Stimulated activated CD4-positive, alpha-beta T cell treated with anti-CD3 and anti-CD28 coated beads, Interleukin-15, amount 100 ng/mL, for 1 hour (primary cell): ENCODE results near the gene FGF12.

Source experiments
- DNase-seq, 2 donors: peaks; one replicate each; pipeline ENCODE4 v3.0.0-alpha.2; 2020; ENCODE audit warnings: low read depth in 1 of 2, low spot score in 1 of 2

Gene FGF12

DNA sequence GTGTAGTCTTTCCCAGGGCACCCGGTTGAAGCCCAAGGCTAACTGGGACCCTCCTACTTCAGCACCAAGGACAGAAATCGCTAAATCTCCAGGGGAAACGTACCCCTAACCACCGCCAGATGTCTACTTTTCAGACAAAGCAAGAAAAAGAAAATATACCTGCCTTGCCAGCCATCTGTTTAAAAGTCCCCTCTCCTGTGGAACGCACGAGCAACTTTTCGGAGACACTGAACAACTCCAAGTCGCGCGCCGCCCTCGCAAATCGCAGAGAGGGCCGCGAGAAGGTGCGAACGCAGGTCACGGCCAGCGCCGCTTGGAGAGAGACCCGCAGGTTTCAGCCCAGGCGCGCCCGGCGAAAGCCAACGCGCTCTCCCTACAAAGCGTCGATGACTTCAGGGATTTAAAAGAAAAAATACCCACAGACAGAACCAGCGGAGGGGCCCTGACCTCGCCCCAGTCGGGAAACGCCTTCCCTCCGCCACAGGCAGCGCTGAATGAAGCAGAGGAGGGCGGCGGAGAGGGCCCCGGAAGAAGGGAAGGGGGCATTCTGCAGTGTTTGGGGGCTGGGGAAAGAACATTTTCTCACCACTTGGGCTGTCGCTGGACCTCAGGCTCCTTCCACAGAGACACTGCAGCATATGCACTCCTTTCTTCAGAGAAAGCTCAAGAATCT lies 213.1 kb downstream of the FGF12 start:
- no peak for DNase-seq

DNA sequence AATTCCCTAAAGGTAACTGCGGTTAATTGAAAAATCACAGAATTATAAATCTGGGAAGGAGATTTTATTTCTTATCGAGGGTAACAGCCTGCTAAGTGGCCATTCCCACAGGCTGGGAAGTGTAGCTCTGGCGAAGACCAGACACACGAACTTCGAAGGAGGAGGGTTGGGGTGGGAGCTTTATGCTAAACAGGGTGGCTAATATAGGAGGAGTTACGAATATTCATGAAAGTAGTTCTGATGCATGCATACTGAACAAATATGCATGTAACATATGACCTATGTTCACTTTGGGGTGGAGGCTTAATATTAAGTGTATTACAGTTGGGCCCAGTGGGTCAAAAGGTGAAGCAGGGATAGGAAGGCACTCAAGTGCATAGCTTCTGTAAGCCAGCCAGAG lies 221.6 kb downstream of the FGF12 start:
- no peak for DNase-seq

GRCh38 chr3:192501401-192501800 lies 225.9 kb downstream of the FGF12 start:
- DNase-seq, result no peak

GRCh38 chr3:192496905-192497587 lies 230.3 kb downstream of the FGF12 start:
- DNase-seq, result no peak

DNA sequence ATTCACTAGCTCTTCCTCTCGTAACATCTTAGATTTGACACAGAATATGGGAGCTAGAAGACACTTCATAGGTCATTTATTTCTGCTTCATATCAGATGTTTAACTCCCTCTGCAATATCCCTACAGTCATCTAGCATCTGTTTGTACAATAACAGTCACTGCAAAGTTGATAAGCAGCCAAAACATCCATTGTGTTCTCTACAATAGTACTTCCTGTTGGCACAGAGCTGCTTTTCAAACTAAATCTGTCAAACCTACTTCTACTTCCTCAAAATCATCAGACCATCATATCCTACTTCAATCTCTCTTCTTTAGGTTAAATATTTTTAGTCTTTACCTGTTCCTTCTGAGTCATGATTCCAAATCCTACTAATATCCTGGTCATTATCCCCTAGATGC lies 233.2 kb downstream of the FGF12 start:
- DNase-seq, result no peak

DNA sequence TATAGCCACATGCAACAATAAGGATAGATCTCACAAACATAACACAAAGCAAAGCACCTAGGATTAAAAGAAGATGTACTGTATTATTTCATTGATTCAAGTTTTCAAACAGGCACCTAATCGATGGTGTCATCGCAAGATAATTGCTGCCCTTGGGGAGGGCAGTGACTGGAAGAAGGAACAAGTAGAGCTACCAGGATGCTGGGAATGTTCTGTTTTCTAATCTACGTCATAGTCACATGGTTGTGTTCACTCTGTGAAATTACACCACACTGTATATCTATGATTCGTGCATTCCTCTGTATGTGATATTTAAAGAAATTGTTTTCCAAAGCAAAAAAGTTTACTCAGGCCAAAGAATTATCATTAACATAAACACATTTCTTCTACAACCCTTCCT lies 236.6 kb downstream of the FGF12 start:
- no peak for DNase-seq

- no peak for DNase-seq
Measured at GRCh38 chr3:192489579-192489978, 237.8 kb downstream of the FGF12 start.

DNA sequence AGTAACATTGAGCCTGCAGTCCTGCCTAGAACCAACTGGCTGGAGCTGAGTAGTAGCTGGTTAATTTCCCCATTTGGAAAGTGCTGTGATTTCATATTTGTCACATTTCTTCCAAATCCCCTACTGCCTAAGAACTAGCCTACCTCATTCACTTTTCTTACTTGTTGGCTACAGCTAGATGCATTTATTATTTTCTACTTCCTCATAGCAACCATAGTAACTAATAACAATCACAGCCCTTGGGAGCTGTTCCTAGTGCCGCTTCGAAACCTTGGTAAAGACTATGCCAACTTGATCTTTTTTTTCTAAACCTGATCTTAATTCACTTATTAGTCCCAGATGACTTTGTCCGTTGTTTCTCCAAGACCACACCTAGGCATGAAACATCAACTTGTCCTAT lies 240.3 kb downstream of the FGF12 start:
- DNase-seq, result no peak

DNA sequence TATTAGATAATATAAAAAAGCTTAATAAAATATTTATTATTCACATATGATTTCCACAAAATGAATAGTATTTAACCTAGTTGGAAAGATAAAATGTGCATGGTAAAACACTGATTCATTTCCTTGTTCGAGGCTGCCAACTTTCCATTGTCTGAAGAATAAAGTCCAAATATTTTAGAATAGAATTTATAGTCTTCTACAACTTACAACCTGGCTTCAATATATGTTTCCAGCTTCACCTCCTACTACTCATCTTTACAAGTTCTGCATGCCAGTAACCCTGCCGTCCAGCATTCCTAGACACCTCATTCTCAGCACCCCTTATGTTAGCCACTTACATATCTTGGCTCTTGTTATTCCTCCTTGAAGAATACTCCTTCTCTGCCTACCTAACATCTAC lies 244.5 kb downstream of the FGF12 start:
- no peak for DNase-seq

DNA sequence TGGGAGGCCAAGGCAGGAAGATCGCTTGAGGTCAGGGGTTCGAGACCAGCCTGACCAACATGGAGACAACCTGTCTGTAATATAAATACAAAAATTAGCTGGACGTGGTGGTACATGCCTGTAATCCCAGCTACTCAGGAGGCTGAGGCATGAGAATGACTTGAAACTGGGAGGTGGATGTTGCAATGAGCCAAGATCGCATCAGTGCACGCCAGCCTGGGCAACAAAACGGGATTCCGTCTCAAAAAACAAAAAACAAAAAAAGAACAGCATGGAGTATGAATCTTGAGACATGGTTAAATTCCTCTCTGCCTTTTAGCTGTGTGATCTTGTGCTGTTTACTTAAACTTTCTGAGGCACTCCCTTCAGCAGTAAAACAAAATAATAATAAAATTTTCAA lies 244.9 kb downstream of the FGF12 start:
- DNase-seq, result no peak

DNA sequence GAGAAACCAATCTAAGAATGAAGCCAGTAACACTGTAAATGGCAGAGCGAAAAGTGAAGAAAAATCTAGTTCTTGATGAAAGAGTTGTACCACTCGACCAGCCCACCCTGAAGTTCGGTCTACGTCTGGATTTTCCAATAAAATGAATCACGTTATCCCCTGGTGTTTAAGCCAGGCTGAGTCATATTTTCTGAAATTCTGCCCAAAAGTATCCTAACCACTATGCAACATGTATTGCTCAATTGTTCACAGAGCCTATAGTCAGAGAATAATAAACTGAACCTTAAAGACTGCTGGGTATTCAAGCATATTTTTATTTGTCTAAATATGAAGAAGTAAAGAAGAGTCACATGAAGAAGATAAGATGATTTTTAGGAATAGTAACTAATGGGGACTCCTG lies 245.7 kb downstream of the FGF12 start:
- no peak for DNase-seq

DNA sequence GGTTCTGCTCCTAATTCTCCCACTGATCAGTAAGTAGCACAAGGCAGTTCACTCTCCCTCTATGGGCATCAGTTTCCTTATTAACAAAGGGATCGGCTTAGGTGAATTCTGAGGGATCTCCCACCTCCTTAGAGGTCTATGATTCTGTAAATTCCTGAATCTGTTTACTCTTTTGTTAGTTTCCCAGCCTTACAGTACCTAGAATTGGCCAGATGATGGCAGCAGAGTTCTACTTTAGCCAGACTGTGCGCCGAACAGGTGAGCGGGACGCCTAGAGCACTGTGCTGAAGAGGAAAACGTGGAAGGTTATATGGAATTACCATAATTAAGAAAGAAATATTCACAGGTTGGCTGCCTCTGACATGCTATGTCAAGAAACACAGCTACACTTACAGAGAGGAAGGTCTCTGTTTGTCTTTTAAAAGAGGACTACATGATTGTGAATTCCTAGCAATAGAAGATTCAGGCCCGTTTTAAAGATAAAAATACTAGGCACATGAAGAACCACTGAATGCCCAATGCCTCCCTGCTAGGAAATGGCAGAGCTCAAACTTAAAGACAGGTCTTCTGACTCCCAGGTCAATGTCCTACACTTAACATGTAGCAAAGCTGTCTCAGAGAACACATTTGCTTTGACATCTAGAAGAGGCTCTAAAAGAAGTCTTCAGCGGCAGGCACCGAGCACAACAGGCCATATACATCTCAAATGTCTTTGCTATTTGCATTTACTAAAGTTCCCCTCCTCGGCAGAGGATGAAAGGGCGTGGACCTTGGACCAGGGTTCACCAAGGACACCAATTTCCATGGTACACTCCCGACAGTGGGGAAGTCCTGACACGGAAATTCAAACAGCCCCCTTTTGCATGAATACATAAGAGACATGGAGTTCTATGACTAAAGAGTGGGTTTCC lies 259.9 kb downstream of the FGF12 start:
- DNase-seq, result peak; percentile 2

DNA sequence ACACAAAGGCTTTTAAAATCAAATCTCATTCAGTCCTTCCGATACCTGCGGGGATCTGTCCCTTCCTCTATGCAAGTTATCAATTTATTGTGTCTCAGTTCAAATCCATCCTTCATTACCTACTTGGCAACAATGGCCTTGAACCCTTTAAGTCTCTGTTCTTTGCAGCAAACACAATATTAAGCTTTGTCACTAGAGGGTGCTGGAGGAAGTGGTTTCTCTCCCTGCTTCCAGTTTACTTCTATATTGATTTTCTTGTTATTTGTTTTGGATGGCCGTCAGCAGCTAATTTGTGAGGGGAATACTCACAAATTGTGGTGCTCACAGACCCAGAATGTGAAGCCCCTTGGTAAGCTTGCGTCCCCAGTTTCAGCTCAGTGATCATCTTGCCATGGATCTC lies 278.3 kb downstream of the FGF12 start:
- no peak for DNase-seq

- no peak for DNase-seq
Measured at GRCh38 chr3:192445770-192446644, 281.3 kb downstream of the FGF12 start.

- DNase-seq, result no peak
Measured at GRCh38 chr3:192444791-192445106, 282.6 kb downstream of the FGF12 start.

DNA sequence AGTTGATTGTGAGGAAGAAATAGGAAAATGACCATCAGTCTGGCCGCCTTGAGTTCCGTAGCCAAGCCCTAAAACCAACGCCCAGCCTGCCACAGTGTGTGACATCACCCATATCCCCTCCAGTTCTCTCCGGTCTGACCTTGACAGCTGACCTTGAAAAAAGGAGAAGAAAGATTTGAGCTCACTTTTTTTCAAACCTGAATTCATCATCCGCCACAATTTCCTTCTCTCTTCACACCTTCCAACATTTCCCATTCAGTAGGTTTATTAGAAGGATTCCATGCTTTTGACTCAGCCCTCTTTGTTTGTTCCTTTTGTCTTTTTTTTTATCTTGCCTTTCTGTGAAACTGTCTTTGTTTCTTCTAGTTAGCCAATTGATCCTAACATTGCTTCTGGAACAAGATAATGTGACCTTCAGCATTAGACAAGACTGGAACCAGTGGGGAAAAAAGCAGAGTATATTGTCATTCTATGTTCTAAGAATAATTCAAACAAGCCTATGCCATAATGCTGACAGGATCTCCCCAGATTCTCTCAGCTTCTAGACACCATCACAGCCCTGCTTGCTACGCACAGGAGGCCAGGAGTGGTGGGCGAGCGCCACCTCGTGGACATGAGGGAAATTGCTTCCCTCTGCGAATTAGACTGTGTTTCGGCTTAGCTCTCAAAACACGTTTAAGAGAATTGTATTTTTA lies 283.1 kb downstream of the FGF12 start:
- DNase-seq, result peak in 1 of 2 donors; percentile 20

GRCh38 chr3:192435241-192435640 lies 292.1 kb downstream of the FGF12 start:
- no peak for DNase-seq

- DNase-seq, result no peak
Measured at GRCh38 chr3:192434186-192434585, 293.2 kb downstream of the FGF12 start.

DNA sequence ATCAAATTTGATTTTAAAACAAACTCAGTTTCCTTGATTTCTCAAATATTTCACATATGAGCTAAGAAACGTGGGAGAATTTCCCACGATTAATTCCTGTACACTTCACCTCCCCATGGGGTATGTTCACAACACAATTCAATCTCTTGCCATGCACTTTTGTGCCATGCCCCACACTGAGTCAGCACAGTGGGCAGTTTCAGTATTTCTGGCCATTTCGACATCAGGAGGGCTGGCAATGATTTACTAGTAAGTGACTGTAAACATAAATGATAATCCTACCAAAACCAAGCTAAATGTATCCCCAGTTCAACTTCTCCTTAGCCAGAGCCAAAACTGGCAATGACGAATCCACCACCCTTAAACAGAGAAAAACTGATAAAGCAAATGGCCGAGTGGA lies 293.6 kb downstream of the FGF12 start:
- DNase-seq, result no peak

- no peak for DNase-seq
Measured at GRCh38 chr3:192422997-192423342, 304.4 kb downstream of the FGF12 start.
